RWPE2 (cell line): ENCODE data around the gene CCDC167.

ENCODE experiments used
- ATAC-seq: fragments of 200-7000 bp; cut with Tn5 transposase; 3 replicates; pipeline ENCODE4 v1.9.1; 2021; ENCODE audit warnings: low read depth
- DNase-seq: peaks from one replicate; pipeline ENCODE4 v3.0.0-alpha.2; 2020; ENCODE audit warnings: low spot score
- H3K27ac ChIP-seq: fragments of 450-650 bp; 2 replicates; pipeline ENCODE4 v1.5.1; 2017; ENCODE audit warnings: mild to moderate bottlenecking; ENCODE audit not compliant: poor library complexity, severe bottlenecking
- H3K27me3 ChIP-seq: fragments of 250-450 bp; sonication (Bioruptor Pico); 2 replicates; pipeline ENCODE4 v1.5.1; 2021; ENCODE audit warnings: mild to moderate bottlenecking, moderate library complexity; ENCODE audit not compliant: insufficient read depth, poor library complexity, severe bottlenecking
- H3K36me3 ChIP-seq: fragments of 250-450 bp; sonication (Bioruptor Pico); 2 replicates; pipeline ENCODE4 v1.5.1; 2020; ENCODE audit warnings: low read depth, mild to moderate bottlenecking, moderate library complexity
- H3K4me1 ChIP-seq: fragments of 250-450 bp; sonication (Bioruptor Pico); 2 replicates; pipeline ENCODE4 v1.5.1; 2021; ENCODE audit warnings: mild to moderate bottlenecking, moderate library complexity; ENCODE audit not compliant: insufficient read depth, poor library complexity, severe bottlenecking
- H3K4me3 ChIP-seq: fragments of 250-450 bp; sonication (Bioruptor Pico); 2 replicates; pipeline ENCODE4 v1.5.1; 2021; ENCODE audit warnings: mild to moderate bottlenecking, moderate library complexity; ENCODE audit not compliant: severe bottlenecking
- H3K9me3 ChIP-seq: fragments of 250-450 bp; sonication (Bioruptor Pico); 2 replicates; pipeline ENCODE4 v1.5.1; 2021; ENCODE audit warnings: mild to moderate bottlenecking, moderate library complexity; ENCODE audit not compliant: severe bottlenecking
- TF ChIP-seq, protein P1 (sequence below): fragments of 450-650 bp; IDR thresholded peaks from one replicate; pipeline ENCODE4 v1.5.1; 2017; ENCODE audit warnings: mild to moderate bottlenecking, moderate library complexity; ENCODE audit not compliant: poor library complexity, severe bottlenecking

The CCDC167 gene

DNA sequence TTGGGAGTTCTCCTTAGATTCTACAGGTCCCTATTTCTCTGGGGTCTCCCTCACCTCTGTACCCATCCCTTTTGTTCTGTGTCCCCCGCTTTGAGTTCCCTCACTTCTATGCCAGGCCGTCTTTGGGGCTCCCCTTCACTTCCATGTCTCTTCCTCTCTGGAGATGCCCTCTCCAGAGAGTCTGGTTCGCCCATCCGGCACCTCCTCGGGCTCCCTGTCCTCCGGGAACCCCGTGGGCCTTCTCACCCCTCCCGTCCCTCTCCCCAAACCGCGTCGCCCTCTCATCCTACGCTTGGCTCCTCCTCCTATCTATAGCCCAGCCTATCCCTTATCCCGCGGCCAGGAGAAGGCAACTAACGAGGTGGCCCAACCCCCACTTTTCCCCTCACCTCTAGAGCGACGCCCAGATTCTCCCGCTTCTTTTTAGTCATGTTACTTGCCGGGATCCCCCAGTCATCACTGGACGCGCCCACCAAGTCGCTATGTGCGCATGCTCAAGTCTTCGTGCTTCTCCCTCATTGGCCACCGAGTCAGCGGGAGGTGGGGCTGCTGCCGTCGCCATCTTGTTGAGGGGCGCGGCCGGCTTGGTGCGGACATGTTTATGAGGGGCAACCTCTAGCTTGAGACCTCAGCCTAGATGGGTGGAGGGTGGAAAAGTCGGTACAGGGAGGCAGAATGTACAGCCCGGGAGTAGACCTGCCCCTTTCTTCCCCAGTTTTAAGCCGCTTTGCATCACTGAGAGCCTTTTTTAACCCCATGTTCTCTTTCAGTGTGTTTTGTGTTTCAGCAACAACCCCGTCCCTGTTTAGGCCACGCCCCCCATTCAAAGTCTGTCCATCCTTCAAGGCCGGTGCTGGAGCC, at the start of gene CCDC167:
Gene CCDC167, minus strand, starts transcription at position 461 of the 861 bp plus-strand sequence. Its CDS starts 30 bp downstream, at position 431.
- Histone ChIP-seq H3K4me1 (no peaks in the 10 kb centered on the region), H3K36me3 (no peaks in the 10 kb centered on the region), H3K27ac (peak within 1 kb of the TSS; percentile 54), H3K9me3 (no peaks in the 10 kb centered on the region), H3K27me3 (no peaks in the 10 kb centered on the region), H3K4me3 (peak within 1 kb of the TSS; percentile 48)
- DNase-seq (peak; percentile 98), ATAC-seq (peak; percentile 96)
- TF ChIP-seq, protein P1, sequence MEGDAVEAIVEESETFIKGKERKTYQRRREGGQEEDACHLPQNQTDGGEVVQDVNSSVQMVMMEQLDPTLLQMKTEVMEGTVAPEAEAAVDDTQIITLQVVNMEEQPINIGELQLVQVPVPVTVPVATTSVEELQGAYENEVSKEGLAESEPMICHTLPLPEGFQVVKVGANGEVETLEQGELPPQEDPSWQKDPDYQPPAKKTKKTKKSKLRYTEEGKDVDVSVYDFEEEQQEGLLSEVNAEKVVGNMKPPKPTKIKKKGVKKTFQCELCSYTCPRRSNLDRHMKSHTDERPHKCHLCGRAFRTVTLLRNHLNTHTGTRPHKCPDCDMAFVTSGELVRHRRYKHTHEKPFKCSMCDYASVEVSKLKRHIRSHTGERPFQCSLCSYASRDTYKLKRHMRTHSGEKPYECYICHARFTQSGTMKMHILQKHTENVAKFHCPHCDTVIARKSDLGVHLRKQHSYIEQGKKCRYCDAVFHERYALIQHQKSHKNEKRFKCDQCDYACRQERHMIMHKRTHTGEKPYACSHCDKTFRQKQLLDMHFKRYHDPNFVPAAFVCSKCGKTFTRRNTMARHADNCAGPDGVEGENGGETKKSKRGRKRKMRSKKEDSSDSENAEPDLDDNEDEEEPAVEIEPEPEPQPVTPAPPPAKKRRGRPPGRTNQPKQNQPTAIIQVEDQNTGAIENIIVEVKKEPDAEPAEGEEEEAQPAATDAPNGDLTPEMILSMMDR: no peak

DNA sequence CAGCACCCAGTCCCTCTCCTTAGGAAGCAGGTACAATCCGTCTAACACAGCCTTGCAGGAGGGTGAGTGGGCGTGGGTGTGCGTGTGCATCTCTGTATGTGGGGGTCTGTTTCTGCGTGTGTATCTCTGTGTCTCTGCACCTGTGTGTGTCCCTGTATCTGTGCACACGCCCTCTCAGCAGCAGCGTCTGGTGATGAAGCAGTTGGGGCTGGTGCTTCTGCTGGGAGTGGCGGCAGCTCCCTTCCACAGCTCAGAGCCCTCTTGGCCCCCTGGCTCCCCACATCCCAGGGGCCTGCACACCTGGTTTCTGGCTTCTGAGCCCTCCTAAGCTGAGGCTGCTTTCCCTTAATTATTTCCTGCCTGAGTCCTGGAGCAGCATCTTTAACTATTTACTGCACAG, 49.5 kb upstream of the CCDC167 start:
- Histone ChIP-seq H3K36me3 (no peaks in the 10 kb centered on the region), H3K4me1 (peaks cover 31% of the 10 kb centered on the region), H3K27me3 (no peaks in the 10 kb centered on the region), H3K4me3 (no peak overlapping the region), H3K9me3 (no peaks in the 10 kb centered on the region), H3K27ac (no peak overlapping the region)
- ATAC-seq (no peak), DNase-seq (no peak)
- TF ChIP-seq, protein P1: no peak

DNA sequence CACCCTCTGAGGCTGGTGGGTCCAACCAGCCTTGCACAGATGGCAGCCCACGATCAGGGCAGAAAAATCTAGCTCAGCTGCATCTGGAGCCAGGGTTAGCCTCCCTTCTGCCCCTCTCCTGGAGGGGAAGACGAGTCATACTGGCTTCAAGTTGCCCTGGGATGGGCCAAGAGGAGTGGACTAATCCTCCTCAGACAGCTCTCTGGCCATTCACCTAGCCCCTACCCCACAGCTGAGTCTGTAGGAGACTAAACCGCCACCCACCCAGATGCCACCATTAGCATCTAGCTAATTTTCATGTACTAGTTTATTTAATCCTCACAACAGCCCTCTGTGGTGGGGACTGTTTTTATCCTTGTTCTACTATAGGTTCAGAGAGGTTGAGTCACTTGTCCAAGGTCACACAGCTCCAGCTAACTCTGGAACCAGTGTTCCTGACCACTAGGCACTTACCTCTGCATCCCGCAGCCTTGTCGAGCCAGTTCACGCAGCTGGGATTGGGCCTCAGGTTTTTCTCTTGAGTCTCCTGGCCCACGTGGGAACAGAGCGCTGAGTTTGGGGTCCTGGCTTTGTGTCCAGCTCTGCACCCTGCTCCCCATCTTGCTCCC, 48.5 kb upstream of the CCDC167 start:
- Histone ChIP-seq H3K4me1 (peaks cover 21% of the 10 kb centered on the region), H3K4me3 (no peak overlapping the region), H3K27ac (peak overlapping the region; percentile 77), H3K9me3 (no peaks in the 10 kb centered on the region), H3K36me3 (no peaks in the 10 kb centered on the region), H3K27me3 (no peaks in the 10 kb centered on the region)
- DNase-seq (no peak), ATAC-seq (no peak)
- TF ChIP-seq, protein P1: no peak

DNA sequence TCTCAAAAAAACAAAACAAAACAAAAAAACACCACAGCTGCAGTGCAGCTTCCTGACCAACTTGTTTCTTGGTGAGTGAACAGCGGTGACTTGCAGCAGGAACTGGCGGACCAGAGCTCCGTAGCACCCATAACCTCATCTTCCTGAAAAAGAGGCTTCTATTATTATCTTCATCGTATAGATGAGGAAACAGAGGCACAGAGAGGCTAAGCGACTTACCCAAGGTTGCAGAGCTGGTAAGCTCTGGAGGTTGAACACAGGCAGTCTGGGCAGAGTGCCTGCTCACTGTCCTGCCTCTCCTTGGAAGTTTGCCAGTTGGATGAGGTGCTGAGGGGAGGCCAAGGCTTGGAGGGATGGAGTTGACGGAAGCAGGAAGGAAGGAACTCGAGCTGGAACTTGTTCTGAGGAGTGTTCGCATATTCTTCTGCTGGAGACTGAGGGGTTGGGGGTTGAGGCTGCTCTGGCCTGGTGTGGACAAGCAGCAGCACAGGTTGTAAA, 47.9 kb upstream of the CCDC167 start:
- H3K27me3 ChIP-seq: no peaks in the 10 kb centered on the region
- peaks cover 17% of the 10 kb centered on the region for H3K4me1 ChIP-seq
- TF ChIP-seq, protein P1: no peak
- no peaks in the 10 kb centered on the region for H3K9me3 ChIP-seq
- DNase-seq (peak; percentile 90), ATAC-seq (peak; percentile 91)
- peak overlapping the region; percentile 77 for H3K27ac ChIP-seq
- no peaks in the 10 kb centered on the region for H3K36me3 ChIP-seq
- H3K4me3 ChIP-seq: no peak overlapping the region
